HepG2 (cell line): ENCODE measurements around the gene TTN. TPM values are rescaled to one million over a fixed set of nuclear protein-coding genes. Genes with fewer than 3 reads are reported as not detected.

ENCODE experiments used
- STAT6 ChIP-seq: sonication (generic); formaldehyde crosslinking; IDR thresholded peaks from 2 replicates; pipeline ENCODE4 v1.4.0; 2020; ENCODE audit warnings: missing genetic modification reagents, mild to moderate bottlenecking, borderline replicate concordance
- THAP8 ChIP-seq: sonication (generic); formaldehyde crosslinking; IDR thresholded peaks from 2 replicates; pipeline ENCODE4 v1.5.1; 2020; ENCODE audit warnings: missing genetic modification reagents, mild to moderate bottlenecking, borderline replicate concordance
- ZBTB40 ChIP-seq, 2 experiments: fragments of 450-650 bp in 1 of 2; sonication (generic) in 1 of 2; formaldehyde crosslinking in 1 of 2; IDR thresholded peaks; 2 replicates each; pipeline versions ENCODE4 v1.6.1 to v1.8.0; 2016 to 2022; ENCODE audit warnings: antibody characterized with exemption in 1 of 2, mild to moderate bottlenecking in 1 of 2, missing genetic modification reagents in 1 of 2
- ZFP82 ChIP-seq: sonication (generic); formaldehyde crosslinking; IDR thresholded peaks from 2 replicates; pipeline ENCODE4 v1.5.1; 2020; ENCODE audit warnings: mild to moderate bottlenecking, missing genetic modification reagents, borderline replicate concordance
- ZNF10 ChIP-seq: sonication (generic); formaldehyde crosslinking; IDR thresholded peaks from 2 replicates; pipeline ENCODE4 v1.4.0; 2020; ENCODE audit warnings: mild to moderate bottlenecking, low read depth, missing genetic modification reagents, borderline replicate concordance
- polyA plus RNA-seq, 8 experiments: library from polyadenylated mRNA; depleted of rRNA in 3 of 8; stranded (reverse) in 7 of 8; unstranded in 1 of 8; fragments of >200 nt; fragmentation: Illumina TruSeq in 4 of 8; extraction: Trizol in 4 of 8; gene quantifications; 2 replicates each; pipeline versions ENCODE4 v1.2.1 to v1.2.3, GENCODE V29; 2011 to 2016; ENCODE audit warnings: low read depth in 4 of 8, missing spikeins in 1 of 8, mixed read lengths in 1 of 8; ENCODE audit not compliant: insufficient read depth in 1 of 8
- total RNA-seq, 5 experiments: library from RNA; depleted of rRNA; stranded (reverse); fragments of >200 nt; fragmentation: Illumina TruSeq; extraction: Trizol; gene quantifications; 2 replicates each; pipeline ENCODE4 v1.2.3, GENCODE V29; 2016; ENCODE audit warnings: low read depth in 1 of 5
- TF ChIP-seq, protein P1 (sequence below): sonication (generic); formaldehyde crosslinking; IDR thresholded peaks from 2 replicates; pipeline ENCODE4 v1.9.0; 2021; ENCODE audit warnings: mild to moderate bottlenecking, missing genetic modification reagents

The TTN gene
- total and polyA plus RNA-seq, 2 of the 13 experiments (the other 11 are each of a cell fraction or from before 2014, with no cell fraction given), result under 0.01 TPM

GRCh38 chr2:178527592-178527991 is 279.6 kb downstream of the TTN start (continued):
- TF ChIP-seq ZBTB40 (IDR thresholded peaks at IDR 0.05) (no peak), ZBTB40 (CRISPR knock-in tag; IDR thresholded peaks at IDR 0.05) (no peak), ZNF10 (CRISPR knock-in tag) (no peak), STAT6 (CRISPR knock-in tag) (no peak), THAP8 (CRISPR knock-in tag) (no peak), ZFP82 (CRISPR knock-in tag) (no peak)
- TF ChIP-seq, protein P1, sequence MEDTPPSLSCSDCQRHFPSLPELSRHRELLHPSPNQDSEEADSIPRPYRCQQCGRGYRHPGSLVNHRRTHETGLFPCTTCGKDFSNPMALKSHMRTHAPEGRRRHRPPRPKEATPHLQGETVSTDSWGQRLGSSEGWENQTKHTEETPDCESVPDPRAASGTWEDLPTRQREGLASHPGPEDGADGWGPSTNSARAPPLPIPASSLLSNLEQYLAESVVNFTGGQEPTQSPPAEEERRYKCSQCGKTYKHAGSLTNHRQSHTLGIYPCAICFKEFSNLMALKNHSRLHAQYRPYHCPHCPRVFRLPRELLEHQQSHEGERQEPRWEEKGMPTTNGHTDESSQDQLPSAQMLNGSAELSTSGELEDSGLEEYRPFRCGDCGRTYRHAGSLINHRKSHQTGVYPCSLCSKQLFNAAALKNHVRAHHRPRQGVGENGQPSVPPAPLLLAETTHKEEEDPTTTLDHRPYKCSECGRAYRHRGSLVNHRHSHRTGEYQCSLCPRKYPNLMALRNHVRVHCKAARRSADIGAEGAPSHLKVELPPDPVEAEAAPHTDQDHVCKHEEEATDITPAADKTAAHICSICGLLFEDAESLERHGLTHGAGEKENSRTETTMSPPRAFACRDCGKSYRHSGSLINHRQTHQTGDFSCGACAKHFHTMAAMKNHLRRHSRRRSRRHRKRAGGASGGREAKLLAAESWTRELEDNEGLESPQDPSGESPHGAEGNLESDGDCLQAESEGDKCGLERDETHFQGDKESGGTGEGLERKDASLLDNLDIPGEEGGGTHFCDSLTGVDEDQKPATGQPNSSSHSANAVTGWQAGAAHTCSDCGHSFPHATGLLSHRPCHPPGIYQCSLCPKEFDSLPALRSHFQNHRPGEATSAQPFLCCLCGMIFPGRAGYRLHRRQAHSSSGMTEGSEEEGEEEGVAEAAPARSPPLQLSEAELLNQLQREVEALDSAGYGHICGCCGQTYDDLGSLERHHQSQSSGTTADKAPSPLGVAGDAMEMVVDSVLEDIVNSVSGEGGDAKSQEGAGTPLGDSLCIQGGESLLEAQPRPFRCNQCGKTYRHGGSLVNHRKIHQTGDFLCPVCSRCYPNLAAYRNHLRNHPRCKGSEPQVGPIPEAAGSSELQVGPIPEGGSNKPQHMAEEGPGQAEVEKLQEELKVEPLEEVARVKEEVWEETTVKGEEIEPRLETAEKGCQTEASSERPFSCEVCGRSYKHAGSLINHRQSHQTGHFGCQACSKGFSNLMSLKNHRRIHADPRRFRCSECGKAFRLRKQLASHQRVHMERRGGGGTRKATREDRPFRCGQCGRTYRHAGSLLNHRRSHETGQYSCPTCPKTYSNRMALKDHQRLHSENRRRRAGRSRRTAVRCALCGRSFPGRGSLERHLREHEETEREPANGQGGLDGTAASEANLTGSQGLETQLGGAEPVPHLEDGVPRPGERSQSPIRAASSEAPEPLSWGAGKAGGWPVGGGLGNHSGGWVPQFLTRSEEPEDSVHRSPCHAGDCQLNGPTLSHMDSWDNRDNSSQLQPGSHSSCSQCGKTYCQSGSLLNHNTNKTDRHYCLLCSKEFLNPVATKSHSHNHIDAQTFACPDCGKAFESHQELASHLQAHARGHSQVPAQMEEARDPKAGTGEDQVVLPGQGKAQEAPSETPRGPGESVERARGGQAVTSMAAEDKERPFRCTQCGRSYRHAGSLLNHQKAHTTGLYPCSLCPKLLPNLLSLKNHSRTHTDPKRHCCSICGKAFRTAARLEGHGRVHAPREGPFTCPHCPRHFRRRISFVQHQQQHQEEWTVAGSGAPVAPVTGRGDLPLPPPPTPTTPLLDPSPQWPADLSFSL (CRISPR knock-in tag), result no peak
